PC-3 (cell line): ENCODE data around the gene DENND4B. TPM values are rescaled to one million over a fixed set of nuclear protein-coding genes. Genes with fewer than 3 reads are reported as not detected.
"Not testable (repeated sequence)": the region's sequence is repeated elsewhere in the genome, so short reads cannot be mapped to it uniquely, and the experiment has no call there.

ENCODE experiments used
- ATAC-seq: fragments of 200-7000 bp; cut with Tn5 transposase; 2 replicates; pipeline ENCODE4 v1.9.1; 2020; ENCODE audit warnings: mild to moderate bottlenecking, moderate library complexity
- BruUV-seq: library from RNA; stranded (reverse); fragments of 400-500 nt; replicated peaks from 2 replicates; lab custom pipeline; 2021; lab: Mats Ljungman, UMichigan
- CTCF ChIA-PET: fragments of 300-600 bp; sonication (Branson Sonifier 250); formaldehyde crosslinking; loops from one replicate; lab custom pipeline; 2022; ENCODE audit warnings: antibody characterized with exemption; lab: Charles Lee
- POLR2A ChIA-PET: fragments of 300-600 bp; sonication (Branson Sonifier 250); formaldehyde crosslinking; loops from one replicate; lab custom pipeline; 2022; ENCODE audit warnings: antibody characterized with exemption; ENCODE audit not compliant: unreplicated experiment; lab: Charles Lee
- DNase-seq: peaks from one replicate; pipeline ENCODE4 v3.0.0-alpha.2; 2015
- H2AFZ ChIP-seq: fragments of 300-600 bp; sonication (generic); 2 replicates; pipeline ENCODE4 v1.6.0; 2016; ENCODE audit warnings: antibody characterized with exemption, low read length
- H3F3A ChIP-seq: fragments of 300-600 bp; sonication (generic); one replicate; pipeline ENCODE4 v1.6.0; 2017; ENCODE audit warnings: antibody characterized with exemption, low read length, control low read depth, mild to moderate bottlenecking; ENCODE audit not compliant: unreplicated experiment
- H3K27ac ChIP-seq: fragments of 300-600 bp; sonication (generic); 2 replicates; pipeline ENCODE4 v1.5.1; 2016; ENCODE audit warnings: mild to moderate bottlenecking, low read length
- H3K27me3 ChIP-seq: fragments of 300-600 bp; sonication (generic); 2 replicates; pipeline ENCODE4 v1.6.1; 2016; ENCODE audit warnings: low read length, mixed read lengths
- H3K36me3 ChIP-seq: fragments of 300-600 bp; sonication (generic); 2 replicates; pipeline ENCODE4 v1.6.1; 2016; ENCODE audit warnings: low read depth, mixed run types, low read length, mixed read lengths
- H3K4me1 ChIP-seq: fragments of 300-600 bp; sonication (generic); 2 replicates; pipeline ENCODE4 v1.5.1; 2016; ENCODE audit warnings: low read length; ENCODE audit not compliant: insufficient read depth
- H3K4me2 ChIP-seq: fragments of 300-600 bp; sonication (generic); 2 replicates; pipeline ENCODE4 v1.6.0; 2016; ENCODE audit warnings: low read length
- H3K4me3 ChIP-seq: fragments of 300-600 bp; sonication (generic); 2 replicates; pipeline ENCODE4 v1.5.1; 2016; ENCODE audit warnings: mild to moderate bottlenecking, low read length, mixed read lengths
- H3K79me2 ChIP-seq: fragments of 300-600 bp; sonication (generic); 2 replicates; pipeline ENCODE4 v1.6.1; 2017; ENCODE audit warnings: low read length, mixed read lengths
- H3K9ac ChIP-seq: fragments of 300-600 bp; sonication (generic); 2 replicates; pipeline ENCODE4 v1.6.0; 2016; ENCODE audit warnings: mild to moderate bottlenecking, low read length
- H3K9me2 ChIP-seq: fragments of 300-600 bp; sonication (generic); replicated peaks from 2 replicates; pipeline ENCODE4 v1.6.1; 2016; ENCODE audit warnings: mixed run types, low read length, mixed read lengths
- H3K9me3 ChIP-seq: fragments of 300-600 bp; sonication (generic); 2 replicates; pipeline ENCODE4 v1.6.1; 2016; ENCODE audit warnings: low read length, mixed read lengths
- H4K20me1 ChIP-seq: fragments of 300-600 bp; sonication (generic); 2 replicates; pipeline ENCODE4 v1.6.1; 2016; ENCODE audit warnings: low read length, mixed read lengths
- EZH2 ChIP-seq: fragments of 300-600 bp; sonication (generic); IDR thresholded peaks from one replicate; pipeline ENCODE4 v1.6.1; 2017; ENCODE audit warnings: antibody characterized with exemption, mild to moderate bottlenecking, low read length; ENCODE audit not compliant: unreplicated experiment
- EZH2phosphoT487 ChIP-seq: fragments of 300-600 bp; sonication (generic); IDR thresholded peaks from 2 replicates; pipeline ENCODE4 v1.6.1; 2018; ENCODE audit warnings: mild to moderate bottlenecking, antibody characterized with exemption, low read length, borderline replicate concordance
- intact Hi-C: fragments of 100-400 bp; cut with micrococcal nuclease; formaldehyde crosslinking; loops from 2 replicates; pipeline ENCODE4 v1.9.0; 2023
- total RNA-seq: library from RNA; depleted of rRNA; stranded (reverse); fragments of >200 nt; gene quantifications from 2 replicates; pipeline ENCODE4 v1.2.3, GENCODE V29; 2014
- TF ChIP-seq, protein P1 (sequence below): fragments of 300-600 bp; sonication (generic); conservative IDR thresholded peaks from 2 replicates; pipeline ENCODE4 v1.5.1; 2017; ENCODE audit warnings: antibody characterized with exemption, low read depth, mild to moderate bottlenecking, low read length

The DENND4B gene
- total RNA-seq, 1 experiment from 2014 or later = 27.3 TPM

DNA sequence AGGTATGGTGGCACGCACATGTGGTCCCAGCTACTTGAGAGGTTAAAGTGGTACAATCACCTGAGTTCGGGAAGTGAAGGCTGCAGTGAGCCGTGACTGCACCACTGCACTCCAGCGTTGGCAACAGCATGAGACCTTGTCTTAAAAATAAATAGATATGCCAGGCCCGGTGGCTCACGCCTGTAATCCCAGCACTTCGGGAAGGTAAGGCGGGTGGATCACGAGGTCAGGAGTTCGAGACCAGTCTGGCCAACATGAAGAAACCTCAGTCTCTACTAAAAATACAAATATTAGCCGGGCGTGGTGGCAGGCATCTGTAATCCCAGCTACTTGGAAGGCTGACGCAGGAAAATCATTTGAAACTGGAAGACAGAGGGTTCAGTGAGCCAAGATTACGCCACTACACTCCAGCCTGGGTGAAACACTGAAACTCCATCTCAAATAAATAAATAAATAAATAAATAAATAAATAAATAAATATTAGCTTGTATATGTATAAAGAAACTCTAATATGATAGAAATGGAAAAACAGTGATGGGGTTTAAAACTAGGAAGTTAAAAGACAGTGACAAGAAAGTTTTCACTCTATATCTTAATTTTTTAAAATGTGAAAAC is 42.6 kb downstream of the DENND4B start:
- TF ChIP-seq EZH2 (no peak), EZH2phosphoT487 (no peak)
- TF ChIP-seq, protein P1, sequence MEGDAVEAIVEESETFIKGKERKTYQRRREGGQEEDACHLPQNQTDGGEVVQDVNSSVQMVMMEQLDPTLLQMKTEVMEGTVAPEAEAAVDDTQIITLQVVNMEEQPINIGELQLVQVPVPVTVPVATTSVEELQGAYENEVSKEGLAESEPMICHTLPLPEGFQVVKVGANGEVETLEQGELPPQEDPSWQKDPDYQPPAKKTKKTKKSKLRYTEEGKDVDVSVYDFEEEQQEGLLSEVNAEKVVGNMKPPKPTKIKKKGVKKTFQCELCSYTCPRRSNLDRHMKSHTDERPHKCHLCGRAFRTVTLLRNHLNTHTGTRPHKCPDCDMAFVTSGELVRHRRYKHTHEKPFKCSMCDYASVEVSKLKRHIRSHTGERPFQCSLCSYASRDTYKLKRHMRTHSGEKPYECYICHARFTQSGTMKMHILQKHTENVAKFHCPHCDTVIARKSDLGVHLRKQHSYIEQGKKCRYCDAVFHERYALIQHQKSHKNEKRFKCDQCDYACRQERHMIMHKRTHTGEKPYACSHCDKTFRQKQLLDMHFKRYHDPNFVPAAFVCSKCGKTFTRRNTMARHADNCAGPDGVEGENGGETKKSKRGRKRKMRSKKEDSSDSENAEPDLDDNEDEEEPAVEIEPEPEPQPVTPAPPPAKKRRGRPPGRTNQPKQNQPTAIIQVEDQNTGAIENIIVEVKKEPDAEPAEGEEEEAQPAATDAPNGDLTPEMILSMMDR = no peak
- no peak overlapping the region for H3K9ac ChIP-seq
- H3K4me3 ChIP-seq = no peak overlapping the region
- ATAC-seq (no peak), DNase-seq (no peak)
- intact Hi-C loops = no loop called here
- ChIA-PET POLR2A (interaction anchor here (0.6 kb wide), 2 partner anchors 8 to 54 kb away, joined by 7 to 11 read pairs; partner anchors contain the start of gene CRTC2), CTCF (no interaction called here)
- no TSS peak for BruUV-seq
- no peaks in the 10 kb centered on the region for H3K9me2 ChIP-seq
- no peak overlapping the region for H3K27ac ChIP-seq
- 0 out of 2 replicates have a peak, but pooled peaks cover 12% of the 10 kb centered on the region for H4K20me1 ChIP-seq
- H3K27me3 ChIP-seq = no peaks in the 10 kb centered on the region
- peaks cover 9% of the 10 kb centered on the region for H3K36me3 ChIP-seq
- no peaks in the 10 kb centered on the region for H3K9me3 ChIP-seq
- peaks cover 4% of the 10 kb centered on the region for H3F3A ChIP-seq
- peaks cover 96% of the 10 kb centered on the region for H3K79me2 ChIP-seq
- no peaks in the 10 kb centered on the region for H3K4me1 ChIP-seq
- H3K4me2 ChIP-seq = no peak overlapping the region
- no peak overlapping the region for H2AFZ ChIP-seq

DNA sequence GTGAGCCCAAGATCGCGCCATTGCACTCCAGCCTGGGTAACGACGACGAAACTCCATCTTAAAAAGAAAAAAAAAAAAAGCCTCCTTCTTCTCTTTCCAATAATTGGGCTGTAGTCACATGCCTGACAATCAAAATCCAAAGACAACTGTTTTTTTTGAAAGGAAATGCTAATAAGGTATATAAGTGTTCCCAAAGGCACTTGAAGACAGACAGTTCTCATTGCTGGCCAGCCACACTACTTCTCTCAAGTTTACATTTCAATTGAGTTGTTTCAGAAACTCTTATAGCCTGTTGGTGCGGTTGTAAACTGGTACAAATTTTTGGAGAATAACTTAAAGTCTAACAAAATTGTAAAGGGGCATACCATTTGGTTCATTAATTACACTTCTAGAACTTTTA is 47.0 kb downstream of the DENND4B start:
- Histone ChIP-seq H4K20me1 (no peaks in the 10 kb centered on the region), H3K27me3 (no peaks in the 10 kb centered on the region), H3K9me3 (no peaks in the 10 kb centered on the region), H2AFZ (no peak overlapping the region), H3K27ac (no peak overlapping the region), H3K9ac (no peak overlapping the region), H3K9me2 (no peaks in the 10 kb centered on the region), H3F3A (no peaks in the 10 kb centered on the region), H3K4me3 (no peak overlapping the region), H3K36me3 (peaks cover 4% of the 10 kb centered on the region; the same call in 1 of the 2 replicates), H3K79me2 (peaks cover 69% of the 10 kb centered on the region), H3K4me2 (no peak overlapping the region), H3K4me1 (no peaks in the 10 kb centered on the region)
- no TSS peak for BruUV-seq
- TF ChIP-seq EZH2 = no peak
- TF ChIP-seq EZH2phosphoT487 = no peak
- TF ChIP-seq, protein P1 = no peak
- ChIA-PET POLR2A (no interaction called here), CTCF (no interaction called here)
- DNase-seq (no peak), ATAC-seq (no peak)
- intact Hi-C loops = no loop called here

DNA sequence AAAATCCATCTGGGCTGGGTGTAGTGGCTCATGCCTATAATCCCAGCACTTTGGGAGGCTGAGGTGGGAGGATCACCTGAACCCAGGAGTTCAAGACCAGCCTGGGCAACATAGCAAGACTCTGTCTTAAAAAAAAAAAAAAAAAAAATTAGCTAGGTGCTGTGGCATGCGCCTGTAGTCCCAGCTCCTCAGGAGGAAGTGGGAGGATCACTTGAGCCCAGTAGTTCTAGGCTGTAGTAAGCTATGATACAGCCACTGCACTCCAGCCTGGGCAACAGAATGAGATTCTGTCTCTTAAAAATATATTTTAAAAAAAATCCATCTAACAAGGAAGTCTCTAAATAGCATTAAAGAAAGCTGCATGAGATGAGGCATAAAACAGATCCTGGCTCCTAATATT is 50.7 kb downstream of the DENND4B start:
- H3K4me2 ChIP-seq, BruUV-seq, H2AFZ ChIP-seq, H3K9me3 ChIP-seq, H3K9me2 ChIP-seq, H3K27me3 ChIP-seq, H3K4me1 ChIP-seq, H3K9ac ChIP-seq, intact Hi-C loops, H3F3A ChIP-seq, ATAC-seq, H3K4me3 ChIP-seq, DNase-seq, H3K27ac ChIP-seq, CTCF ChIA-PET, H3K36me3 ChIP-seq, H4K20me1 ChIP-seq: not testable (repeated sequence)
- H3K79me2 ChIP-seq = peaks cover 60% of the 10 kb centered on the region
- POLR2A ChIA-PET = interaction anchor here (0.6 kb wide), 1 partner anchor 8 kb away, joined by 7 read pairs; no protein-coding TSS in a partner anchor

DNA sequence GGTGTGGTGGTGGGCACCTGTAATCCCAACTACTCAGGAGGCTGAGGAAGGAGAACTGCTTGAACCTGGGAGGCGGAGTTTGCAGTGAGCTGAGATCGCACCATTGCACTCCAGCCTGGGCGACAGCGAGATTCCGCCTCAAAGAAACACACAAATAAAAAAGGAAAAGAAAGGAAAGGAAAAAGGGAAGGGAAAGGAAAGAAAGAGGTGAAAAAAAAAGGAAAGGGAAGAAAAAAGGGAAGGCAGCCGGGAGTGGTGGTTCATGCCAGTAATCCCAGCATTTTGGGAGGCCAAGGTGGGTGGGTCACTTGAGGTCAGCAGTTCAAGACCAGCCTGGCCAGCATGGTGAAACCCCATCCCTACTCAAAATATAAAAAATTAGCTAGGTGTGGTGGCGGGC is 55.5 kb downstream of the DENND4B start:
- CTCF ChIA-PET = interaction anchor here (0.7 kb wide), 1 partner anchor 56 kb away, joined by 4 read pairs; no protein-coding TSS in a partner anchor
- H3K27ac ChIP-seq, BruUV-seq, H3K4me1 ChIP-seq, POLR2A ChIA-PET, H3F3A ChIP-seq, H3K9ac ChIP-seq, H3K9me2 ChIP-seq, ATAC-seq, H2AFZ ChIP-seq, intact Hi-C loops, H4K20me1 ChIP-seq, DNase-seq, H3K4me2 ChIP-seq, H3K36me3 ChIP-seq, H3K4me3 ChIP-seq, H3K9me3 ChIP-seq, H3K27me3 ChIP-seq: not testable (repeated sequence)
- H3K79me2 ChIP-seq = peaks cover 68% of the 10 kb centered on the region
